Activated CD4-positive, CD25-positive, alpha-beta regulatory T cell treated with anti-CD3 and anti-CD28 coated beads, Interleukin-2, amount 50 U/mL, for 16 hours (primary cell): ENCODE measurements around the gene UNC13B.

ENCODE experiments used
- DNase-seq: peaks from one replicate; pipeline ENCODE4 v3.0.0-alpha.2; 2020; ENCODE audit warnings: low read depth, low spot score

UNC13B gene

GRCh38 chr9:35426627-35427026 lies 264.8 kb downstream of the UNC13B start:
- no peak for DNase-seq

DNA sequence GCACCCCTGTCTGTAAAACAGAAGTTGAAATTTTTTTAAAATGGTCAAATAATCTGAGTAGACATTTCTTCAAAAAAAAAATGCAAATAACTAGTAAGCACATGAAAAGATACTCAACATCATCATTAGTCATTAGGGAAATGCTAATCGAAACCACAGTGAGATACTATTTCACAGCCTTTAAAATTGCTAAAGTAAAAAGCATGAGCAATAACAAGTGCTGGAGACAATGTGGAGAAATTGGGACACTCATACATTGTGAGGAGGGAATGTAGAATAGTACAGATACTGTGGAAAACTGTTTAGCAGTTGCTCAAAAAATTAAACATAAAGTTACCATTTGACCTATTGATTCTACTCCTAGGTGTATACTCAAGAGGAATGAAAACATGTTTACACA lies 269.7 kb downstream of the UNC13B start:
- DNase-seq: no peak

DNA sequence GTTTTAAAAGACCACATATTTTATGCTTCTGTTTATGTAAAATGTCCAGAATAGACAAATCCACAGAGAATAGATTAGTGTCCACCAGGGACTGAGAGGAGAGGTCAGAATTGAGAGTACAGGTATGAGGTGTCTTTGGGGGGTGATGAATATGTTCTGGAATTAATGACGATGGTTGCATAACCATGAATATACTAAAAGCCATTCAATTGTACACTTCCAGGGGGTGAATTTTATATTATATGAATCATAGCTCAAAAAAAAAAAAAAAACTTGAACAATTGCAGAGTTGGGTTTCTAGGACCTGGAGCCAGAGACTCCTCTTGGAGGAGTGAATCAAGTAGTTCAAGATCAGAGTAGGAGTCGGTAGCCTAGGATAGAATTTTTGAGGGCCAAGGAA lies 270.3 kb downstream of the UNC13B start:
- no peak for DNase-seq

- DNase-seq: no peak
Observed at GRCh38 chr9:35436933-35437332, 275.1 kb downstream of the UNC13B start.

DNA sequence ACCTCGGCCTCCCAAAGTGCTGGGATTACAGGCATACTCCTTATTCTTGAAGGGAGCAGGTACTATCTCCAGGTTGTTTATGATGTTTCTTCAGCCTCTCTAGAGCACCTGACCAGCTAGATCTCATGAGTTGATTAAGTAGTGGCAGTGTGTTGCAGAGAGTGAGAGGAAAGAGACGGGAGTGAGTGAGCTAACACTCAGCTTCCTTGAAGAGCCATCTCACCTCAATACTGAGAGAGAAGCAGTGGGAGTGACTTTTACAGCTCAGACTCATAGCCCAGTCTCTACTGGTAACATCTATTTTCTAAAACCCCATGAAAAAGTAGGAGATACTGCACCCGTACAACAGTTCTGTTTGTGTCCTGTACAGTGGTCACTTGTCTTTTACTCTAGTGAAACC lies 284.2 kb downstream of the UNC13B start:
- no peak for DNase-seq

DNA sequence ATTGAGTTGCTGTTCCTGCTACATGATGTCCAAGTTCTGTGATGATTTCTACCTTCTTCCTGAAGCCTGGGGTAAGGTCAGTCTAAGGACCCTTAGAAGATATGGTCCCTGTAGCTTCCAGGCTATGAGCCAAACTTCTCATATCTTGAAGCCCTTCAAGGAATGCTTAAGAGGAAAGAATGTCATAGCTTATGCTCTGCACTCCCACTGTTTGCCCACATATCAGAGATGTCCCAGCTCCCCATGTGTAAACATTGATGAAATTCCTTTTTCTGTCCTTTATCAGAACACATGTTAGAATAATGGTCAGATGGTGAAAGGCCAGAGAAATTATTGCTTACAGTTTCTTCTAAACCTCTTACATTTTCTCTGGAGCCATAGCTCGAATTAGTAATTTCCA lies 286.7 kb downstream of the UNC13B start:
- DNase-seq: no peak

- no peak for DNase-seq
Observed at GRCh38 chr9:35452481-35452880, 290.7 kb downstream of the UNC13B start.

DNA sequence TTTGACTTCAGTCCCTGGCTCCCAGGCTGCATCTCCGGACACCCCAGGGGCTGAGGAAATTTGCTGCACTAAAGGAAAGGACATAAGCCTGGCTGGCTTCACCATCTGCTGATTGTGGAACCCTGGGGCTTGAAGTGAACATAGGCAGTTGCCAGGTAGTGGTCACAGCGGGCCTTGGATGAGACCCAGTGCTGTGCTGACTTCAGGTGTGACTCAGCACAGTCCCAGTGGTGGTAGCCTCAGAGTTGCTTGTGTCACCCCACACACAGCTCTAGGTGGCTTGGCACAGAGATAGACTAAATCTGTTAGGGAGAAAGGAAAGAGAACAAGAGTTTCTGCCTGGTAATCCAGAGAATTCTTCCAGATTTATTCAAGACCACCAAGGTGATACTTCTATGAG lies 292.0 kb downstream of the UNC13B start:
- DNase-seq: no peak
